ENCODE measurements around the gene ZNF527.
"Not testable (repeated sequence)": the region's sequence is repeated elsewhere in the genome, so short reads cannot be mapped to it uniquely, and the experiment has no call there.

The ZNF527 gene

GRCh38 chr19:37389234-37389633 lies 18.3 kb downstream of the ZNF527 start:
- no peak overlapping the region for H3K4me3 ChIP-seq (ENCODE audit: control insufficient read depth, low read depth, low read length)
- DNase-seq (ENCODE audit: low read depth): no peak
- no peak for TF ChIP-seq CTCF (IDR thresholded peaks at IDR 0.05; ENCODE audit: control insufficient read depth, insufficient read depth, low read depth, low read length, missing control alignments)

GRCh38 chr19:37391399-37391798 lies 20.5 kb downstream of the ZNF527 start:
- H3K4me3 ChIP-seq (ENCODE audit: control insufficient read depth, low read depth, low read length); DNase-seq (ENCODE audit: low read depth): not testable (repeated sequence)

GRCh38 chr19:37401078-37401477 lies 30.2 kb downstream of the ZNF527 start:
- no peak for TF ChIP-seq CTCF (IDR thresholded peaks at IDR 0.05; ENCODE audit: control insufficient read depth, insufficient read depth, low read depth, low read length, missing control alignments)
- H3K4me3 ChIP-seq (ENCODE audit: control insufficient read depth, low read depth, low read length): no peak overlapping the region
- DNase-seq (ENCODE audit: low read depth): no peak

- H3K4me3 ChIP-seq (ENCODE audit: control insufficient read depth, low read depth, low read length): no peak overlapping the region
- DNase-seq (ENCODE audit: low read depth): no peak
- TF ChIP-seq CTCF (IDR thresholded peaks at IDR 0.05; ENCODE audit: control insufficient read depth, insufficient read depth, low read depth, low read length, missing control alignments): no peak
These were observed 32.5 kb downstream of the ZNF527 start for GRCh38 chr19:37403403-37403802.

- H3K4me3 ChIP-seq (ENCODE audit: control insufficient read depth, low read depth, low read length); DNase-seq (ENCODE audit: low read depth): not testable (repeated sequence)
These were observed 35.4 kb downstream of the ZNF527 start for GRCh38 chr19:37406140-37406846.

- TF ChIP-seq CTCF (IDR thresholded peaks at IDR 0.05; ENCODE audit: control insufficient read depth, insufficient read depth, low read depth, low read length, missing control alignments): no peak
- H3K4me3 ChIP-seq (ENCODE audit: control insufficient read depth, low read depth, low read length): no peak overlapping the region
- no peak for DNase-seq (ENCODE audit: low read depth)
These were observed 41.8 kb downstream of the ZNF527 start for GRCh38 chr19:37412700-37413099.

GRCh38 chr19:37413313-37414084 lies 42.6 kb downstream of the ZNF527 start:
- DNase-seq (ENCODE audit: low read depth): no peak
- no peak for TF ChIP-seq CTCF (IDR thresholded peaks at IDR 0.05; ENCODE audit: control insufficient read depth, insufficient read depth, low read depth, low read length, missing control alignments)
- no peak overlapping the region for H3K4me3 ChIP-seq (ENCODE audit: control insufficient read depth, low read depth, low read length)
